ENCODE results near the gene ZNF292. TPM values are rescaled to one million over a fixed set of nuclear protein-coding genes. Genes with fewer than 3 reads are reported as not detected.

Gene ZNF292
- total and polyA plus RNA-seq, 8 donors = 1.9 to 106 (median 21.1) TPM

GRCh38 chr6:87244380-87244779, 89.0 kb downstream of the ZNF292 start:
- peak in 1 of 2 donors; percentile 47 for DNase-seq
- H3K36me3 ChIP-seq = peaks cover 24 to 78% (median 72%) of the 10 kb centered on the region in 4 donors
- H3K27me3 ChIP-seq = no peaks in the 10 kb centered on the region
- no peak overlapping the region for H3K4me3 ChIP-seq
- TF ChIP-seq POLR2A (IDR thresholded peaks at IDR 0.05) = no peak
- TF ChIP-seq POLR2AphosphoS5 (IDR thresholded peaks at IDR 0.05) = no peak
- TF ChIP-seq CTCF (IDR thresholded peaks at IDR 0.05) = no peak
- TF ChIP-seq EP300 (IDR thresholded peaks at IDR 0.05) = no peak
- no peaks in the 10 kb centered on the region for H3K4me1 ChIP-seq
- H3K9me3 ChIP-seq = no peaks in the 10 kb centered on the region
- H3K27ac ChIP-seq = no peak overlapping the region
- intact Hi-C loops (cut with DNase I; ENCODE audit: low total_unique reads) = loop anchor here (10.0 kb wide), 1 partner anchor 110 kb away; no protein-coding TSS in a partner anchor

GRCh38 chr6:87250019-87250418, 94.7 kb downstream of the ZNF292 start:
- no peaks in the 10 kb centered on the region for H3K9me3 ChIP-seq
- intact Hi-C loops (cut with DNase I; ENCODE audit: low total_unique reads) = no loop called here
- peaks cover 16 to 95% (median 87%) of the 10 kb centered on the region in 4 donors for H3K36me3 ChIP-seq
- no peak overlapping the region for H3K4me3 ChIP-seq
- no peak overlapping the region for H3K27ac ChIP-seq
- no peak for DNase-seq
- TF ChIP-seq EP300 (IDR thresholded peaks at IDR 0.05) = no peak
- TF ChIP-seq CTCF (IDR thresholded peaks at IDR 0.05) = no peak
- H3K27me3 ChIP-seq = no peaks in the 10 kb centered on the region
- no peaks in the 10 kb centered on the region for H3K4me1 ChIP-seq

- no peak overlapping the region for H3K4me3 ChIP-seq
- no peak for DNase-seq
- intact Hi-C loops (cut with DNase I; ENCODE audit: low total_unique reads) = no loop called here
- no peaks in the 10 kb centered on the region for H3K9me3 ChIP-seq
- H3K36me3 ChIP-seq = peaks cover 21 to 98% (median 88%) of the 10 kb centered on the region in 4 donors
- H3K27me3 ChIP-seq = no peaks in the 10 kb centered on the region
- TF ChIP-seq EP300 (IDR thresholded peaks at IDR 0.05) (no peak), CTCF (IDR thresholded peaks at IDR 0.05) (no peak), POLR2AphosphoS5 (IDR thresholded peaks at IDR 0.05) (no peak), POLR2A (IDR thresholded peaks at IDR 0.05) (no peak)
- H3K4me1 ChIP-seq = no peaks in the 10 kb centered on the region
- WGBS, 5 donors = 81 to 88% (median 88%) methylated on average over 1 of the region's 1 CpG
- no peak overlapping the region for H3K27ac ChIP-seq
These were observed 95.9 kb downstream of the ZNF292 start for GRCh38 chr6:87251225-87251624.

- intact Hi-C loops (cut with DNase I; ENCODE audit: low total_unique reads) = no loop called here
- H3K9me3 ChIP-seq = no peaks in the 10 kb centered on the region
These were observed 96.4 kb downstream of the ZNF292 start for GRCh38 chr6:87251725-87252124.

More at GRCh38 chr6:87251725-87252124, 96.4 kb downstream of the ZNF292 start:
- Histone ChIP-seq H3K4me3 (no peak overlapping the region), H3K4me1 (no peaks in the 10 kb centered on the region), H3K27me3 (no peaks in the 10 kb centered on the region), H3K36me3 (peaks cover 16 to 97% (median 88%) of the 10 kb centered on the region in 4 donors), H3K27ac (no peak overlapping the region)
- DNase-seq = no peak
- TF ChIP-seq EP300 (IDR thresholded peaks at IDR 0.05) (no peak), POLR2A (IDR thresholded peaks at IDR 0.05) (no peak), CTCF (IDR thresholded peaks at IDR 0.05) (no peak), POLR2AphosphoS5 (IDR thresholded peaks at IDR 0.05) (no peak)

All from stomach (tissue), 9 donors.